Measurements from ENCODE around the gene NDFIP1. TPM values are rescaled to one million over a fixed set of nuclear protein-coding genes. Genes with fewer than 3 reads are reported as not detected.

Gene NDFIP1
- total and polyA plus RNA-seq, 2 donors (not counting 1 experiment from before 2014, with no cell fraction given) = 55.8 to 67.4 TPM

- Histone ChIP-seq H3K36me3 (ENCODE audit: control insufficient read depth, insufficient read depth, low read length) (no peaks in the 10 kb centered on the region), H3K27me3 (ENCODE audit: control insufficient read depth, insufficient read depth, low read length) (no peaks in the 10 kb centered on the region), H2AFZ (ENCODE audit: low read length) (no peak overlapping the region), H3K9me3 (ENCODE audit: control insufficient read depth, insufficient read depth, low read depth, low read length) (no peaks in the 10 kb centered on the region), H4K20me1 (ENCODE audit: control insufficient read depth, extremely low read depth, insufficient read depth, low read length) (peaks cover 1% of the 10 kb centered on the region), H3K4me3 (replicated peaks in 1 of 4; ENCODE audit: control extremely low read depth in 1 of 4, insufficient read depth in 1 of 4, low read depth in 3 of 4, low read length in 4 of 4) (no peak overlapping the region), H3K79me2 (ENCODE audit: control insufficient read depth, insufficient read depth, low read length) (peaks cover 76% of the 10 kb centered on the region), H3K27ac (ENCODE audit: insufficient read depth, low read length) (no peak overlapping the region), H3K4me2 (ENCODE audit: extremely low read depth, insufficient read depth, low read length) (no peak overlapping the region), H3K4me1 (ENCODE audit: control insufficient read depth, extremely low read depth, insufficient read depth, low read length) (no peaks in the 10 kb centered on the region), H3K9ac (ENCODE audit: insufficient read depth, low read length) (no peak overlapping the region)
- peak; percentile 61 to 69 for DNase-seq (ENCODE audit: low read depth in 2 of 2)
- TF ChIP-seq CTCF (conservative IDR thresholded peaks at IDR 0.05 in 1 of 2, IDR thresholded peaks at IDR 0.05 in 1 of 2; ENCODE audit: low read depth in 1 of 2, low read length in 2 of 2) (no peak), EZH2 (IDR thresholded peaks at IDR 0.05; ENCODE audit: low read length, missing control alignments) (no peak)
These were observed 7.5 kb downstream of the NDFIP1 start for GRCh38 chr5:142115937-142116614.

GRCh38 chr5:142117579-142118151, 9.1 kb downstream of the NDFIP1 start:
- TF ChIP-seq EZH2 (IDR thresholded peaks at IDR 0.05; ENCODE audit: low read length, missing control alignments) = no peak
- TF ChIP-seq CTCF (conservative IDR thresholded peaks at IDR 0.05 in 1 of 2, IDR thresholded peaks at IDR 0.05 in 1 of 2; ENCODE audit: low read depth in 1 of 2, low read length in 2 of 2) = no peak

GRCh38 chr5:142118155-142118686, 9.6 kb downstream of the NDFIP1 start:
- Histone ChIP-seq H3K4me2 (ENCODE audit: extremely low read depth, insufficient read depth, low read length) (no peak overlapping the region), H4K20me1 (ENCODE audit: control insufficient read depth, extremely low read depth, insufficient read depth, low read length) (no peaks in the 10 kb centered on the region), H2AFZ (ENCODE audit: low read length) (no peak overlapping the region), H3K4me3 (replicated peaks in 1 of 4; ENCODE audit: control extremely low read depth in 1 of 4, insufficient read depth in 1 of 4, low read depth in 3 of 4, low read length in 4 of 4) (no peak overlapping the region), H3K9me3 (ENCODE audit: control insufficient read depth, insufficient read depth, low read depth, low read length) (no peaks in the 10 kb centered on the region), H3K9ac (ENCODE audit: insufficient read depth, low read length) (no peak overlapping the region), H3K36me3 (ENCODE audit: control insufficient read depth, insufficient read depth, low read length) (no peaks in the 10 kb centered on the region), H3K27me3 (ENCODE audit: control insufficient read depth, insufficient read depth, low read length) (no peaks in the 10 kb centered on the region), H3K27ac (ENCODE audit: insufficient read depth, low read length) (no peak overlapping the region), H3K4me1 (ENCODE audit: control insufficient read depth, extremely low read depth, insufficient read depth, low read length) (no peaks in the 10 kb centered on the region), H3K79me2 (ENCODE audit: control insufficient read depth, insufficient read depth, low read length) (peaks cover 70% of the 10 kb centered on the region)
- DNase-seq (ENCODE audit: low read depth in 2 of 2) = no peak
- TF ChIP-seq CTCF (conservative IDR thresholded peaks at IDR 0.05 in 1 of 2, IDR thresholded peaks at IDR 0.05 in 1 of 2; ENCODE audit: low read depth in 1 of 2, low read length in 2 of 2) = no peak
- TF ChIP-seq EZH2 (IDR thresholded peaks at IDR 0.05; ENCODE audit: low read length, missing control alignments) = no peak

More at GRCh38 chr5:142117579-142118151, 9.1 kb downstream of the NDFIP1 start:
- Histone ChIP-seq H3K4me3 (replicated peaks in 1 of 4; ENCODE audit: control extremely low read depth in 1 of 4, insufficient read depth in 1 of 4, low read depth in 3 of 4, low read length in 4 of 4) (no peak overlapping the region), H3K27me3 (ENCODE audit: control insufficient read depth, insufficient read depth, low read length) (no peaks in the 10 kb centered on the region), H4K20me1 (ENCODE audit: control insufficient read depth, extremely low read depth, insufficient read depth, low read length) (peaks cover 1% of the 10 kb centered on the region), H3K4me1 (ENCODE audit: control insufficient read depth, extremely low read depth, insufficient read depth, low read length) (no peaks in the 10 kb centered on the region), H3K79me2 (ENCODE audit: control insufficient read depth, insufficient read depth, low read length) (peaks cover 74% of the 10 kb centered on the region), H2AFZ (ENCODE audit: low read length) (no peak overlapping the region), H3K9ac (ENCODE audit: insufficient read depth, low read length) (no peak overlapping the region), H3K36me3 (ENCODE audit: control insufficient read depth, insufficient read depth, low read length) (no peaks in the 10 kb centered on the region), H3K4me2 (ENCODE audit: extremely low read depth, insufficient read depth, low read length) (no peak overlapping the region), H3K27ac (ENCODE audit: insufficient read depth, low read length) (no peak overlapping the region), H3K9me3 (ENCODE audit: control insufficient read depth, insufficient read depth, low read depth, low read length) (no peaks in the 10 kb centered on the region)
- DNase-seq (ENCODE audit: low read depth in 2 of 2) = no peak
